ENCODE results near the gene EPN2.

GRCh38 chr17:19254651-19255050, 17.5 kb downstream of the EPN2 start:
- TF ChIP-seq CTCF (IDR thresholded peaks at IDR 0.05; ENCODE audit: insufficient read depth, low read length, poor library complexity, severe bottlenecking) (no peak), EZH2phosphoT487 (conservative IDR thresholded peaks at IDR 0.05; ENCODE audit: low read length) (no peak)

Measured in SU-DHL-6 (cell line).